ENCODE results near the gene TMEM63A. TPM values are rescaled to one million over a fixed set of nuclear protein-coding genes. Genes with fewer than 3 reads are reported as not detected.

The TMEM63A gene
- total RNA-seq (2014; rRNA removed; shearing (Covaris generic)) = 58.1 and 68.7 TPM in 2 replicates

GRCh38 chr1:225881959-225882693, at the start of gene TMEM63A:
Gene TMEM63A, minus strand, starts transcription at chr1:225882380. Its CDS starts 4,800 bp downstream, at chr1:225877580.

GRCh38 chr1:225923692-225924555, 41.7 kb upstream of the TMEM63A start, which contains the start of gene PYCR2:
Gene PYCR2, minus strand, starts transcription at chr1:225924250. Its CDS starts 140 bp downstream, at chr1:225924110.

GRCh38 chr1:225888898-225889601, 6.9 kb upstream of the TMEM63A start, which contains the start of gene LEFTY1:
Gene LEFTY1, minus strand, starts transcription at chr1:225889146. Its CDS starts 80 bp downstream, at chr1:225889066.

GRCh38 chr1:225809842-225810578, 72.2 kb downstream of the TMEM63A start, which contains the start of gene EPHX1:
Gene EPHX1, plus strand, starts transcription at chr1:225810124. Its CDS starts 18,606 bp downstream, at chr1:225828730.

Other genes with a start within 250 kb of the TMEM63A start
- 96.3 and 118 TPM in 2 replicates for gene ENAH, start 229.3 kb downstream of the TMEM63A start, total RNA-seq (2014; rRNA removed; shearing (Covaris generic))
- gene SRP9, start 104.6 kb downstream of the TMEM63A start, total RNA-seq (2014; rRNA removed; shearing (Covaris generic)) = 140 and 148 TPM in 2 replicates
- 16.7 and 19.0 TPM in 2 replicates for gene EPHX1, start 72.3 kb downstream of the TMEM63A start, total RNA-seq (2014; rRNA removed; shearing (Covaris generic))
- 0.38 and 0.82 TPM in 2 replicates for gene LEFTY1, start 6.8 kb upstream of the TMEM63A start, total RNA-seq (2014; rRNA removed; shearing (Covaris generic))
- 122 and 138 TPM in 2 replicates for gene PYCR2, start 41.9 kb upstream of the TMEM63A start, total RNA-seq (2014; rRNA removed; shearing (Covaris generic))
- gene LEFTY2, start 58.8 kb upstream of the TMEM63A start, total RNA-seq (2014; rRNA removed; shearing (Covaris generic)) = not detected in 2 replicates
- gene SDE2, start 117.0 kb upstream of the TMEM63A start, total RNA-seq (2014; rRNA removed; shearing (Covaris generic)) = 38.0 and 39.6 TPM in 2 replicates
- 179 and 228 TPM in 2 replicates for gene H3-3A, start 180.3 kb upstream of the TMEM63A start, total RNA-seq (2014; rRNA removed; shearing (Covaris generic))

All from A375 (cell line).